Stomach smooth muscle (tissue), 2 donors: ENCODE results near the gene POMC.

ENCODE experiments used
- H3K27ac ChIP-seq: one replicate; pipeline ENCODE4 v1.7.0; 2013; ENCODE audit warnings: mild to moderate bottlenecking, low read length, inconsistent platforms
- H3K27me3 ChIP-seq, 2 donors: one replicate each; pipeline ENCODE4 v1.7.0; 2013; ENCODE audit warnings: low read length in 2 of 2; ENCODE audit not compliant: insufficient read depth in 2 of 2, control insufficient read depth in 1 of 2
- H3K36me3 ChIP-seq, 2 donors: one replicate each; pipeline ENCODE4 v1.7.0; 2013; ENCODE audit warnings: low read length in 2 of 2; ENCODE audit not compliant: control insufficient read depth in 2 of 2, insufficient read depth in 2 of 2
- H3K4me1 ChIP-seq: one replicate; pipeline ENCODE4 v1.7.0; 2013; ENCODE audit warnings: low read length; ENCODE audit not compliant: control insufficient read depth, insufficient read depth
- H3K4me3 ChIP-seq, 2 donors: one replicate each; pipeline ENCODE4 v1.7.0; 2013; ENCODE audit warnings: low read length in 2 of 2
- H3K9ac ChIP-seq, 2 donors: one replicate each; pipeline ENCODE4 v1.7.0; 2013; ENCODE audit warnings: low read length in 2 of 2, mild to moderate bottlenecking in 1 of 2
- H3K9me3 ChIP-seq, 2 donors: one replicate each; pipeline ENCODE4 v1.7.0; 2013; ENCODE audit warnings: low read length in 2 of 2; ENCODE audit not compliant: control insufficient read depth in 2 of 2
- donor health status: healthy.
- donor health status: Pancreatic carcinoma.

Gene POMC

DNA sequence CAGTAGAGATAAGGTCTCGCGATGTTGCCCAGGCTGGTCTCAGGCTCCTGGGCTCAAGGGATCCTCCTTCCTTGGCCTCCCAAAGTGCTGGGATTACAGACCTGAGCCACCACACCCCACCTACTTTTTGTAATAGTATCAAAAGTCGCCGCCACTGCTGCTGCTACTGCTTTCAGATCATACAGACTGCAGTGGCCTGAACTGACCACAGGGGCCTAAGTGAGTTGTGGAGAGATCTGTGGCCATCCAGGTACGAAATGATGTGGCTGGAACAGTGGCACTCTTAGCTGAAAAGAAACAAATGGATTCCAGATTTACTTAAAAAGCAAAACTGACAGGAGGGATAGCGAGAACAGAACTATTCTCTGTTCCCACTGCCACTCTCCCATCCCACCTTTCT is 32.9 kb upstream of the POMC start:
- Histone ChIP-seq H3K4me1 (peaks cover under 1% of the 10 kb centered on the region), H3K36me3 (no peaks in the 10 kb centered on the region), H3K27ac (no peak overlapping the region), H3K9ac (no peak overlapping the region), H3K27me3 (no peaks in the 10 kb centered on the region), H3K9me3 (no peaks in the 10 kb centered on the region), H3K4me3 (no peak overlapping the region)

DNA sequence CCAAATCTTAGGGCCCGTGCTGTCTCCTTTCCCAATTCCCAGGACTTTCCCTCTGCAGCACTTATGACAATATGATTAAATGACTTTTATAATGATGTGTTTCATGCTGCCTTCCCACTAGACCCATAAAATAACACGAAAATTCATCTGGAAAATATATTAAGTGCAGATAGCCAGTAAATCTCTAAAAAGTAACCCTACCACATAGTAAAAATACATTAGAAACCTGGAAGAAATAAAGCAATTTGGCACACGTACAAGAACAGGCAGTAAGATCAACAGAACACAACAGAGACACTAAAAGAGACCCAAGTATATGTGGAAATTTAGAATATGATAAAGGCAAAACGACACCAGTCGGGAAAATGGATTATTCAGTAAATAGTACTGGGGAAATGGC is 30.2 kb upstream of the POMC start:
- Histone ChIP-seq H3K27ac (no peak overlapping the region), H3K9ac (no peak overlapping the region), H3K4me1 (peaks cover 3% of the 10 kb centered on the region), H3K27me3 (no peaks in the 10 kb centered on the region), H3K4me3 (no peak overlapping the region), H3K9me3 (no peaks in the 10 kb centered on the region), H3K36me3 (no peaks in the 10 kb centered on the region)

DNA sequence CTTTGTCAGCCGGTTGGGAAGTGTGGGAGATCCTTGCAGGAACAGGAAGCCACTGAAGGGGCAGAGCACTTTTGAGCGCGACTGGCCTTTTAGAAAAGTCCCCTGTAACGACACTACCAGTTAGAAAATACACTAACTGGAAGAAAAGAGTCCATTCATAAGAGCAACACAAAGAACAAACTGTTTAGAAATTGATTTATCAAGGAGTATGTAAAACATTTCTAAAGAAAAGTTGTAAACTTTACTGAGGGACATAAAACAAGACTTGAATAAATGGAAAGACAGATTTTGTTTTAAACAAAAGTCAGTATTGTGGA is 29.8 kb upstream of the POMC start:
- Histone ChIP-seq H3K27me3 (no peaks in the 10 kb centered on the region), H3K36me3 (no peaks in the 10 kb centered on the region), H3K4me3 (no peak overlapping the region), H3K9ac (no peak overlapping the region), H3K9me3 (no peaks in the 10 kb centered on the region), H3K4me1 (peaks cover 3% of the 10 kb centered on the region), H3K27ac (no peak overlapping the region)

DNA sequence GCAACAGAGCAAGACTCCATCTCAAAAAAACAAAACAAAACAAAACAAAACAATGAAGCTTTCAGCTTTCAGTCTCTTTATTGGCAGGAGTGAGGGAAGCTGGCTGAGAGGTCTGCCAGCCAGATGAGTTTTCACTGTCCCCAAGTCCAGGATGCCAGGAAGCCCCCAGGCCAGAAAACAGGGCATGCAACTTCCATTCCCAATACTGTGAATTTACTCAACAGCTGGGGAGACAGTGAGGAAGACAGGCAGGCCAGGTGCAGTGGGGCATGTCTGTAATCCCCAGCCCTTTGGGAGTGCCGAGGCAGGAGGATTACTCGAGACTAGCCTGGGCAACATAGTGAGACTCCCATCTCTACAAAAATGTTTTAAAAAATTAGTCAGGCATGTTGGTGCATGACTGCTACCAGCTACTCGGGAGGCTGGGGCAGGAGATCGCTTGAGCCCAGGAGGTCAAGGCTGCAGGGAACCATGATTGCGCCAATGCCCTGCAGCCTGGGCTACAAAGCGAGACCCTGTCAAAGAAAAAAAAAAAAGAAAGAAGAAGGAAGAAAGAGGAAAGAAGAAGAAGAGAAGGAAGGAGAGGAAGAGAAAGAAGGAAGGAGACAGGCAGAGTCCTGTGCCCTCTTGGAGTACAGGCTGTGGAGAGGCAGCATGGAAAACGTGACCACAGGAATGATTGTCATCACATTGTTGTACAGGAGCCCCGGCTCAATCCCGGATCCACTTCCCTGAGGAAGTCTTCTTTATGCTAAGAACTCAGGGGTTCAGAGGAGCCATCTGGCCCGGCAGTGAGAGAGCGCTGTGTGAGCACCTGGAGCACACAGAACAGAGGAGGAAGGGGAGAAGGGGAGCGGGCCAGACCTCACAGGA is 29.2 kb upstream of the POMC start:
- Histone ChIP-seq H3K27me3 (no peaks in the 10 kb centered on the region), H3K4me1 (peaks cover 3% of the 10 kb centered on the region), H3K4me3 (no peak overlapping the region), H3K27ac (no peak overlapping the region), H3K36me3 (no peaks in the 10 kb centered on the region), H3K9me3 (no peaks in the 10 kb centered on the region), H3K9ac (no peak overlapping the region)

DNA sequence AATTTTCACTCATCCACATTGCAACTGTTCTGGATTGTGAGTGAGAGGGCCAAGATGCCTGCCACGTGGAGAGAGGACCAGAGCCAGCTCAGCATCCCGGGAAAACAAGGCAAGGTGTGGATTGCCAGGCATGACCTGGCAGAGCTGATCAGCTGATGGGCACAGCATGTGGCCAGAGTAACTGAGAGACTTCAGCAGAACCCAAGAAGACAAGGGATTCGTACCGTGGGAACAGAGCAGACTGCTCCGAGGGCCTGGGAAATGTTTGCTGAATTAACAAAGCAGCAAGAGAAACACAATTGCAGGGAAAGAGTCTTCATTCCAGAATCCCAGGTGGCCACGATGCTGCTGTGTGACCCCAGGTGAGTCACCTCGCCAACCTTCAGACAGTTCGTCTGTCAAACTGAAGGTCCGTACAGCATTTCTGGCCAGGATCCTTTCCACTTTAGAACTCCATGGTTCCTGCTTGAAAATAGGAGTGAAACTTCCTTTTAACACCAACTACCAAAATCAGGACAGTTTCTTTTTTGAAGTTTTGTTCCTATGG is 26.3 kb upstream of the POMC start:
- H3K9me3 ChIP-seq: no peaks in the 10 kb centered on the region
- no peaks in the 10 kb centered on the region for H3K27me3 ChIP-seq
- no peaks in the 10 kb centered on the region for H3K36me3 ChIP-seq
- H3K4me3 ChIP-seq: no peak overlapping the region
- H3K27ac ChIP-seq: no peak overlapping the region
- peaks cover 3% of the 10 kb centered on the region for H3K4me1 ChIP-seq
- no peak overlapping the region for H3K9ac ChIP-seq

DNA sequence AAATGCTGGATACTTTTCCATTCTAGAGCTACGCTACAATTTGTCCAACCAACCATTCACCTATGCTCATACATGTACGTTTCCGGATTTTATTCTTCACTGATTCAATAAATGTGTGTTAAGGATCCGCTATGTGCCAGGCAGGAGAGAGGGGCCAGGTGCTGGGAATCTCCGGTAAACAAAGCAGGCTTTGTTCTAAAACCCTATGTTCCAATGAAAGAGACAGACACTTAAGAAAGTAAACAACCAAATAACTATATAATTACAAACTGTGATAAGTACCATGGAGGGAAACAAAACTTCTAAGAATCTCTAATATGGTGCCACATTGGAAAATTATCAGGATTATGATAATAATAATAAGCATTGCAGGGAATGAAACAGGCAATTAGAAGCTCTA is 22.2 kb upstream of the POMC start:
- Histone ChIP-seq H3K36me3 (no peaks in the 10 kb centered on the region), H3K9ac (no peak overlapping the region), H3K4me3 (no peak overlapping the region), H3K27me3 (no peaks in the 10 kb centered on the region), H3K9me3 (no peaks in the 10 kb centered on the region), H3K27ac (no peak overlapping the region), H3K4me1 (no peaks in the 10 kb centered on the region)

DNA sequence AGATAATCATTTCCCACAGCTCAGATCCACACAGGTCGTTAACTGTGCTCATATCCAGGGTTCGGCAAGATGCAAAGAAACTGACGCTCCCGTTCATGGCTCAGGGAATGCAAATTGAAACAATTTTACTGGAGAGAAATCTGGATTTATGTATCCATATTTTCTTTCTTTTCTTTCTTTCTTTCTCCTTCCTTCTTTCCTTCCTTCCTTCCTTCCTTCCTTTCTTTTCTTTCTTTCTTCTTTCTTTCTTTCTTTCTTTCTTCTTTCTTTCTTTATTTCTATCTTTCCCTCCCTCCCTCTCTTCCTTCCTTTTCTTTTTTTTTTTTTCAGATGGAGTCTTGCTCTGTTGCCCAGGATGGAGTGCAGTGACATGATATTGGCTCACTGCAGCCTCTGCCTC is 20.0 kb upstream of the POMC start:
- no peak overlapping the region for H3K9ac ChIP-seq
- no peaks in the 10 kb centered on the region for H3K9me3 ChIP-seq
- H3K27me3 ChIP-seq: no peaks in the 10 kb centered on the region
- no peaks in the 10 kb centered on the region for H3K36me3 ChIP-seq
- H3K27ac ChIP-seq: no peak overlapping the region
- no peak overlapping the region for H3K4me3 ChIP-seq
- H3K4me1 ChIP-seq: no peaks in the 10 kb centered on the region

DNA sequence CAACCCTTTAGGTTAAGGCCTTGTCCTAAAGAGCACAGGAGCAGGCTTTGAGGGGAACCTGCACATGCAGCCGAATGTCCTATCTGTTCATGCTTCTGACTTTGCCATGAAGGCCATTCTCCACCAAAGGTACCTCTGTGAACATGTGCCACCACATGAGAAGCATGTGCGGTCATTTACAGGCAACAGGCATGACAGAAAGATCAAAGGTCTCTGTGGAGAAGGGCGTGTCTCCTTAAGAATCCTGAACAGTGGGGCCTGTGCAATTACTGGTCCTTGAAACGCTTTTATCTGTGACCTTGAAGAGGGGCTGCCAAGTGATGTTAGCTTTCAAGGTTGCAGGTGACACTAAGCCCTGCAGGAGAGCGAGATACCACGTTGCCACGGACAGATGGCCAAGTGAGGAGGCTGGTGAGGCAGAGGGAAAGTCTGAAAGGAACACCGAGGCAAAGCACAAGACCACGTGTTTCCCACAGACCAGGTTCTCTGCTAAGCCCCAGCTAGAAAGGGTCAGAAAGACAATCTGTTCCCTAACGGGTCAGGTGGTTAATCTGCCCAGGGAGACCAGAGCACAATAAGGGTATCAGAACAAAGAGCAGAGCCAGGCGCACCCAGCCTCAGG is 19.5 kb upstream of the POMC start:
- Histone ChIP-seq H3K9ac (no peak overlapping the region), H3K27ac (no peak overlapping the region), H3K27me3 (no peaks in the 10 kb centered on the region), H3K9me3 (no peaks in the 10 kb centered on the region), H3K36me3 (no peaks in the 10 kb centered on the region), H3K4me3 (no peak overlapping the region), H3K4me1 (no peaks in the 10 kb centered on the region)

DNA sequence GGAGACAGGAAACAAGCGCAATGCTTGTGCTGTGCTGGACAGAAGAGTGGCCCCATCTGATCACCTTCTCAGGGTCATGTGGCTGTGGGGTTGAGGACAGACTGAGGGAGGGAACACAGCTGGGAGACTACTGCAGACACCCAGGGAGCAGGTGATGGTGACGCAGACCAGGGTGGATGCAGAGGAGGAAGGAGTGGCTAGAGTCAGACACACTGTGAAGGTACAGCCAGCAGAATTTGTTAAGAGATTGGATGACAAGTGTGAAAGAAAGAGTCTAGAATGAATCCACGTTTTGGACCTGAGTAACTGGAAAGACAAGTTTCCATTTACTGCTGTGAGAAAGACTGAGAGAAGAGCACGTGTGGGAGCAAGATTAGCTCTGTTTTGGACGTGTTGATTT is 15.9 kb upstream of the POMC start:
- Histone ChIP-seq H3K4me3 (no peak overlapping the region), H3K4me1 (no peaks in the 10 kb centered on the region), H3K27ac (no peak overlapping the region), H3K36me3 (no peaks in the 10 kb centered on the region), H3K9ac (no peak overlapping the region), H3K27me3 (no peaks in the 10 kb centered on the region), H3K9me3 (no peaks in the 10 kb centered on the region)

DNA sequence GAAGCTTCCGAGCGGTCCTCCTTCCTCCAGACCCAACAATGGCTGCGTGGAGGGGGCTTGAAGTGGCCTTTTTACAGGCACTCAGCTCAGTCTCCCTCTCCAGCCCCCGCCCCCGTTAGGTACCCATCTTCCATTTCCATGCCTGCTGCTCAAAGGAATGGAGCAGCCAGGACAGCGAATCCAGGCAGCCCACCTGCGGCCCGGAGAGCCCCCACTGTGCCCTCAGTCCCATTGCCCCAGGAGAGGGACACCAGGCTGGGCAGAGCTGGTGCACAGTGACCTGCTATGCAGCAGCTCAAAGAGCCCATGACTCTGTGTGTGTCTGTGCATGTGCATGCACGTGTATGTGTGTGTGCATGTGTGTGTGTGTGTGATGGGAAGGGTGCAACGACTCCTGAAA is 10.6 kb upstream of the POMC start:
- no peak overlapping the region for H3K4me3 ChIP-seq

DNA sequence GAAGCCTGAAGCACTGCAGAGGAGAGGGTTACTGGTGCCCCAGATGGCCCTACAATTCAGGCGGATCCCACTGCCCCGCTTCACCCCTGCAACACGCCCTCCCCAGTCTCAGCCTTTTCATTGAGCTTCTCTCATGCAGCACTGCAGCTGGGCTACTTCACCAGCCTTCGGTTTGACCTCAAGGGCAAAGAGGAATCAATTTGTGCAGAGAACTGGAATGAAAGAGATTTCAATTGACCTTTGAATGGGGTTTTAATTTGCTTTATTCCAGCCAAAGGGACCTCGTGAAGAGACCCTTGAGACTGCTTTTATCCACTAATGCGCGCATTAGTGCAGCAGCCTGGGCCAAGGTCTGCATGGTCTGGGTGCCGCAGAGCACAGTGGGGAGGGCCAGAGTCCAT is 8.8 kb upstream of the POMC start:
- no peaks in the 10 kb centered on the region for H3K9me3 ChIP-seq
- no peak overlapping the region for H3K27ac ChIP-seq
- peaks cover 2 to 10% of the 10 kb centered on the region in 2 donors for H3K27me3 ChIP-seq
- no peak overlapping the region for H3K4me3 ChIP-seq
- H3K36me3 ChIP-seq: no peaks in the 10 kb centered on the region
- H3K4me1 ChIP-seq: no peaks in the 10 kb centered on the region
- no peak overlapping the region for H3K9ac ChIP-seq

More for the DNA sequence above, 10.6 kb upstream of the POMC start:
- Histone ChIP-seq H3K4me1 (no peaks in the 10 kb centered on the region), H3K36me3 (no peaks in the 10 kb centered on the region), H3K27ac (no peak overlapping the region), H3K9ac (no peak overlapping the region), H3K27me3 (peaks cover 2 to 10% of the 10 kb centered on the region in 2 donors), H3K9me3 (no peaks in the 10 kb centered on the region)
